Skeletal muscle satellite cell (primary cell): Measurements from ENCODE around the gene NOTUM. TPM values are rescaled to one million over a fixed set of nuclear protein-coding genes. Genes with fewer than 3 reads are reported as not detected.

Experiments
- H3K27me3 ChIP-seq: 2 replicates; pipeline ENCODE4 v1.7.0; 2013; ENCODE audit warnings: low read length; ENCODE audit not compliant: control insufficient read depth, insufficient read depth
- H3K36me3 ChIP-seq: 2 replicates; pipeline ENCODE4 v1.7.0; 2013; ENCODE audit warnings: mild to moderate bottlenecking, control low read depth, low read length; ENCODE audit not compliant: insufficient read depth
- H3K4me1 ChIP-seq: 2 replicates; pipeline ENCODE4 v1.7.0; 2013; ENCODE audit warnings: low read length; ENCODE audit not compliant: control insufficient read depth, insufficient read depth
- H3K4me2 ChIP-seq: 2 replicates; pipeline ENCODE4 v1.7.0; 2013; ENCODE audit warnings: mild to moderate bottlenecking, low read length
- H3K4me3 ChIP-seq: 2 replicates; pipeline ENCODE4 v1.7.0; 2013; ENCODE audit warnings: low read length
- H3K9ac ChIP-seq: 2 replicates; pipeline ENCODE4 v1.7.0; 2013; ENCODE audit warnings: mild to moderate bottlenecking, low read depth, low read length, moderate library complexity
- H3K9me3 ChIP-seq: replicated peaks from 2 replicates; pipeline ENCODE4 v1.7.0; 2013; ENCODE audit warnings: mild to moderate bottlenecking, control low read depth, low read length
- total RNA-seq: library from RNA; depleted of rRNA; stranded (reverse); fragments of >200 nt; gene quantifications from 2 replicates; pipeline ENCODE4 v1.2.3, GENCODE V29; 2012; rRNA removed

The NOTUM gene
- not detected in 2 replicates for total RNA-seq

GRCh38 chr17:81961087-81961511 is at the start of gene NOTUM:
Gene NOTUM, minus strand, starts transcription at chr17:81961187. Its CDS starts 278 bp downstream, at chr17:81960909.
- peaks cover 47% of the 10 kb centered on the region for H3K27me3 ChIP-seq
- H3K9ac ChIP-seq = no peak within 1 kb of the TSS
- no peaks in the 10 kb centered on the region for H3K9me3 ChIP-seq
- H3K4me2 ChIP-seq = peak within 1 kb of the TSS; percentile 78
- H3K4me3 ChIP-seq = peak within 1 kb of the TSS; percentile 58
- H3K36me3 ChIP-seq = no peaks in the 10 kb centered on the region
- H3K4me1 ChIP-seq = peaks cover 4% of the 10 kb centered on the region

GRCh38 chr17:82009413-82009812 is 48.4 kb upstream of the NOTUM start:
- H3K27me3 ChIP-seq = no peaks in the 10 kb centered on the region
- H3K9ac ChIP-seq = no peak overlapping the region
- H3K4me1 ChIP-seq = peaks cover 35% of the 10 kb centered on the region
- no peaks in the 10 kb centered on the region for H3K36me3 ChIP-seq
- no peaks in the 10 kb centered on the region for H3K9me3 ChIP-seq
- no peak overlapping the region for H3K4me2 ChIP-seq
- no peak overlapping the region for H3K4me3 ChIP-seq

- Histone ChIP-seq H3K4me2 (no peak overlapping the region), H3K36me3 (no peaks in the 10 kb centered on the region), H3K4me3 (no peak overlapping the region), H3K9me3 (no peaks in the 10 kb centered on the region), H3K9ac (no peak overlapping the region), H3K27me3 (no peaks in the 10 kb centered on the region), H3K4me1 (peaks cover 39% of the 10 kb centered on the region)
These were observed 48.0 kb upstream of the NOTUM start for GRCh38 chr17:82008941-82009405.

GRCh38 chr17:82008258-82008940 is 47.4 kb upstream of the NOTUM start:
- H3K4me3 ChIP-seq = no peak overlapping the region
- peaks cover 44% of the 10 kb centered on the region for H3K4me1 ChIP-seq
- no peaks in the 10 kb centered on the region for H3K27me3 ChIP-seq
- H3K36me3 ChIP-seq = no peaks in the 10 kb centered on the region
- H3K9ac ChIP-seq = no peak overlapping the region
- no peaks in the 10 kb centered on the region for H3K9me3 ChIP-seq
- no peak overlapping the region for H3K4me2 ChIP-seq

GRCh38 chr17:82007495-82008257 is 46.7 kb upstream of the NOTUM start:
- H3K36me3 ChIP-seq = no peaks in the 10 kb centered on the region
- H3K9ac ChIP-seq = no peak overlapping the region
- no peaks in the 10 kb centered on the region for H3K27me3 ChIP-seq
- no peak overlapping the region for H3K4me3 ChIP-seq
- H3K9me3 ChIP-seq = no peaks in the 10 kb centered on the region
- peaks cover 51% of the 10 kb centered on the region for H3K4me1 ChIP-seq
- H3K4me2 ChIP-seq = no peak overlapping the region

GRCh38 chr17:82007228-82007494 is 46.2 kb upstream of the NOTUM start:
- Histone ChIP-seq H3K4me3 (no peak overlapping the region), H3K9me3 (no peaks in the 10 kb centered on the region), H3K4me1 (peaks cover 52% of the 10 kb centered on the region), H3K36me3 (no peaks in the 10 kb centered on the region), H3K27me3 (no peaks in the 10 kb centered on the region), H3K9ac (no peak overlapping the region), H3K4me2 (no peak overlapping the region)

- peak overlapping the region; percentile 40 for H3K4me2 ChIP-seq
- H3K9ac ChIP-seq = no peak overlapping the region
- peaks cover 52% of the 10 kb centered on the region for H3K4me1 ChIP-seq
- H3K9me3 ChIP-seq = no peaks in the 10 kb centered on the region
- H3K27me3 ChIP-seq = no peaks in the 10 kb centered on the region
- H3K36me3 ChIP-seq = no peaks in the 10 kb centered on the region
- no peak overlapping the region for H3K4me3 ChIP-seq
These were observed 45.7 kb upstream of the NOTUM start for GRCh38 chr17:82006468-82007227.

GRCh38 chr17:82005701-82006348 is 44.8 kb upstream of the NOTUM start:
- peaks cover 56% of the 10 kb centered on the region for H3K4me1 ChIP-seq
- no peaks in the 10 kb centered on the region for H3K27me3 ChIP-seq
- H3K36me3 ChIP-seq = no peaks in the 10 kb centered on the region
- H3K4me3 ChIP-seq = no peak overlapping the region
- H3K9me3 ChIP-seq = no peaks in the 10 kb centered on the region
- H3K4me2 ChIP-seq = no peak overlapping the region
- H3K9ac ChIP-seq = no peak overlapping the region

- Histone ChIP-seq H3K9ac (no peak overlapping the region), H3K4me1 (peaks cover 56% of the 10 kb centered on the region)
These were observed 43.8 kb upstream of the NOTUM start for GRCh38 chr17:82004517-82005455.

GRCh38 chr17:82003411-82004381 is 42.7 kb upstream of the NOTUM start:
- H3K9ac ChIP-seq = peak overlapping the region; percentile 5
- no peaks in the 10 kb centered on the region for H3K36me3 ChIP-seq
- peaks cover 56% of the 10 kb centered on the region for H3K4me1 ChIP-seq

More at GRCh38 chr17:82004517-82005455, 43.8 kb upstream of the NOTUM start:
- Histone ChIP-seq H3K9me3 (no peaks in the 10 kb centered on the region), H3K4me2 (peak overlapping the region; percentile 52), H3K4me3 (no peak overlapping the region), H3K27me3 (no peaks in the 10 kb centered on the region), H3K36me3 (no peaks in the 10 kb centered on the region)

More at GRCh38 chr17:82003411-82004381, 42.7 kb upstream of the NOTUM start:
- Histone ChIP-seq H3K9me3 (no peaks in the 10 kb centered on the region), H3K27me3 (no peaks in the 10 kb centered on the region), H3K4me3 (no peak overlapping the region), H3K4me2 (peak overlapping the region; percentile 62)
